Testis (tissue), 3 donors: ENCODE data around the gene WWC2. TPM values are rescaled to one million over a fixed set of nuclear protein-coding genes. Genes with fewer than 3 reads are reported as not detected.
"Not testable (repeated sequence)": the region's sequence is repeated elsewhere in the genome, so short reads cannot be mapped to it uniquely, and the experiment has no call there.

Experiments
- DNase-seq: peaks from one replicate; pipeline ENCODE4 v3.0.0-alpha.2; 2019
- H3K27ac ChIP-seq, 2 donors: fragments of 200-600 bp; sonication (generic); one replicate each; pipeline ENCODE4 v1.5.1; 2019
- H3K27me3 ChIP-seq: fragments of 200-600 bp; sonication (generic); one replicate; pipeline ENCODE4 v1.5.1; 2019
- H3K36me3 ChIP-seq: fragments of 200-600 bp; sonication (generic); one replicate; pipeline ENCODE4 v1.5.1; 2017; ENCODE audit warnings: low read depth; ENCODE audit errors: missing control alignments
- H3K4me1 ChIP-seq: fragments of 200-600 bp; sonication (generic); one replicate; pipeline ENCODE4 v1.5.1; 2019
- H3K4me3 ChIP-seq, 2 donors: fragments of 200-600 bp; sonication (generic); one replicate each; pipeline ENCODE4 v1.5.1; 2017 to 2019
- H3K9me3 ChIP-seq: fragments of 200-600 bp; sonication (generic); one replicate; pipeline ENCODE4 v1.5.1; 2017
- CTCF ChIP-seq, 3 experiments: fragments of 450-650 bp in 2 of 3; fragments of 200-600 bp in 1 of 3; sonication (generic) in 1 of 3; IDR thresholded peaks; one replicate each; pipeline ENCODE4 v1.5.1; 2016 to 2019; ENCODE audit warnings: antibody characterized with exemption in 3 of 3, mild to moderate bottlenecking in 2 of 3, moderate library complexity in 1 of 3
- POLR2A ChIP-seq: fragments of 450-650 bp; IDR thresholded peaks from one replicate; pipeline ENCODE4 v1.6.1; 2017; ENCODE audit warnings: antibody characterized with exemption, mild to moderate bottlenecking, moderate library complexity
- WGBS, 2 donors: methylation state at CpG; one replicate each; pipeline ENCODE4 v1.1.5; 2018; 5-methylcytosine and 5-hydroxymethylcytosine counted together
- intact Hi-C: fragments of 100-400 bp; cut with DNase I; formaldehyde crosslinking; loops from one replicate; pipeline ENCODE4 v1.15.1; 2023; ENCODE audit warnings: low total_unique reads
- polyA plus RNA-seq: library from polyadenylated mRNA; stranded (reverse); fragments of 350-450 nt; fragmentation: Illumina TruSeq; extraction: RNeasy Lipid Tissue Mini Kit (QIAGEN cat#74804); gene quantifications from one replicate; pipeline ENCODE4 v1.2.3, GENCODE V29; 2014; ENCODE audit warnings: low read depth, low replicate concordance; ENCODE audit not compliant: insufficient read depth
- total RNA-seq, 2 donors: library from RNA; depleted of rRNA; stranded (reverse); fragments of >200 nt; gene quantifications; one replicate each; pipeline ENCODE4 v1.2.3, GENCODE V29; 2016

Gene WWC2
- total and polyA plus RNA-seq, 3 donors from 2014 or later: 34.4 to 76.7 (median 64.2) TPM

- Histone ChIP-seq H3K4me3 (no peak overlapping the region), H3K27me3 (no peaks in the 10 kb centered on the region), H3K36me3 (no peaks in the 10 kb centered on the region), H3K4me1 (no peaks in the 10 kb centered on the region), H3K9me3 (no peaks in the 10 kb centered on the region), H3K27ac (no peak overlapping the region)
- 72 to 76% methylated on average over 4 of the region's 4 CpGs for WGBS, 2 donors
- intact Hi-C loops: no loop called here
- no peak for DNase-seq
- no peak for TF ChIP-seq CTCF (IDR thresholded peaks at IDR 0.05)
These were observed 12.4 kb downstream of the WWC2 start for GRCh38 chr4:183111452-183111885.

GRCh38 chr4:183118141-183118540 is 19.1 kb downstream of the WWC2 start:
- Histone ChIP-seq H3K27ac (no peak overlapping the region), H3K9me3 (no peaks in the 10 kb centered on the region), H3K4me1 (peaks cover 16% of the 10 kb centered on the region), H3K36me3 (no peaks in the 10 kb centered on the region), H3K27me3 (no peaks in the 10 kb centered on the region), H3K4me3 (no peak overlapping the region)
- intact Hi-C loops: no loop called here
- DNase-seq: no peak
- TF ChIP-seq POLR2A (no peak), CTCF (IDR thresholded peaks at IDR 0.05) (no peak)
- WGBS, 2 donors: 75 to 86% methylated on average over 2 of the region's 2 CpGs

DNA sequence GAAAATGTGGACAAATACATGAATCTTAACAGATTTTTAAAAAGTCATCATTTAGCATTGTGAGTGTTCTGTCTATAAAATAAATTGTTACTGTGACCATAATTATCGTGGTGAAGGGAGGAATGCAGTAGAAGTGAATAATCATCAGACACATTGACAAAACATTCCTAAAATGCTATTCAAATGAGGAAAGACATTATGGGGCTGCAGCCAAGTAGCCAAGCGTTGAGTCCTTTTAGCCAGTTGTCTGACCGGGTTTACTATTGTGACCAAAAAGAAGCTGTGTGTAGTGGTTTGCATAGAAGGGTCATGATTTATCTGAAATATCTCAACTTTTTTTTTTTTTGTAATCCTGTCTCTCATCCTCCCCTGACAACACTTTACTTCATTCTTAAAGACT is 19.5 kb downstream of the WWC2 start:
- Histone ChIP-seq H3K4me3 (no peak overlapping the region), H3K36me3 (no peaks in the 10 kb centered on the region), H3K27ac (no peak overlapping the region), H3K9me3 (no peaks in the 10 kb centered on the region), H3K27me3 (no peaks in the 10 kb centered on the region), H3K4me1 (peaks cover 16% of the 10 kb centered on the region)
- intact Hi-C loops: no loop called here
- 31 to 46% methylated on average over 3 of the region's 3 CpGs for WGBS, 2 donors
- TF ChIP-seq CTCF (IDR thresholded peaks at IDR 0.05) (no peak), POLR2A (no peak)
- peak; percentile 39 for DNase-seq

GRCh38 chr4:183121660-183122059 is 22.6 kb downstream of the WWC2 start:
- H3K9me3 ChIP-seq, H3K27me3 ChIP-seq, H3K27ac ChIP-seq, DNase-seq, H3K36me3 ChIP-seq, intact Hi-C loops, H3K4me3 ChIP-seq: not testable (repeated sequence)
- H3K4me1 ChIP-seq: peaks cover 19% of the 10 kb centered on the region
- 94 to 95% methylated on average over 12 of the region's 12 CpGs for WGBS, 2 donors

GRCh38 chr4:183124228-183124627 is 25.2 kb downstream of the WWC2 start:
- H3K27ac ChIP-seq: peak overlapping the region in 1 of 2 donors; percentile 33
- TF ChIP-seq CTCF (IDR thresholded peaks at IDR 0.05) (no peak), POLR2A (no peak)
- 49% methylated on average over 3 of the region's 3 CpGs for WGBS, 2 donors

More at GRCh38 chr4:183124228-183124627, 25.2 kb downstream of the WWC2 start:
- H3K36me3 ChIP-seq: no peaks in the 10 kb centered on the region
- DNase-seq: no peak
- no peaks in the 10 kb centered on the region for H3K9me3 ChIP-seq
- intact Hi-C loops: no loop called here
- H3K4me3 ChIP-seq: no peak overlapping the region
- H3K4me1 ChIP-seq: peaks cover 14% of the 10 kb centered on the region
- H3K27me3 ChIP-seq: no peaks in the 10 kb centered on the region
